ENCODE data around the gene ARG2. TPM values are rescaled to one million over a fixed set of nuclear protein-coding genes. Genes with fewer than 3 reads are reported as not detected.

The ARG2 gene
- total and polyA plus RNA-seq, 9 of the 15 experiments (the other 6 are each of a cell fraction or from before 2014, with no cell fraction given): 6.2 to 75.0 (median 17.8) TPM

DNA sequence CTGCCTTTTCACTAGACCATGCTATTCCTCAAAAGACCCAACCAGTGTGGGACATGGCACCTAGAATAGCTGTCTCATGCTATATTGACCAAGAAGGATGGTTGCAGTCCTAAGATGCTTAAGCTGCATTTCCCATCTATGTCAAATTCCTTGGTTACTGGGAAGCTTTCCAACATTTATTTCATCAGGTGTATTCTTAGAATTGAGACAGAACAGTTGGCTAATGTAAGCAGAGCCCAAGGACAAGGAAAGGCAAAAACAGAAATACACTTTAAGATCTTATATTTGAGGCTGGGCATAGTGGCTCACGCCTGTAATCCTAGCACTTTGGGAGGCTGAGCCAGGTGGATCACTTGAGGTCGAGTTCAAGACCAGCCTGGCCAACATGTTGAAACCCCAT, 24.7 kb downstream of the ARG2 start (continued):
- TF ChIP-seq HCFC1 (IDR thresholded peaks at IDR 0.05; ENCODE audit: low read depth, low read length) (no peak), GTF2F1 (IDR thresholded peaks at IDR 0.05; ENCODE audit: low read depth, low read length) (no peak), POLR3G (IDR thresholded peaks at IDR 0.05; ENCODE audit: extremely low read depth, insufficient read length, insufficient replicate concordance) (no peak)
- TF ChIP-seq, protein P1, sequence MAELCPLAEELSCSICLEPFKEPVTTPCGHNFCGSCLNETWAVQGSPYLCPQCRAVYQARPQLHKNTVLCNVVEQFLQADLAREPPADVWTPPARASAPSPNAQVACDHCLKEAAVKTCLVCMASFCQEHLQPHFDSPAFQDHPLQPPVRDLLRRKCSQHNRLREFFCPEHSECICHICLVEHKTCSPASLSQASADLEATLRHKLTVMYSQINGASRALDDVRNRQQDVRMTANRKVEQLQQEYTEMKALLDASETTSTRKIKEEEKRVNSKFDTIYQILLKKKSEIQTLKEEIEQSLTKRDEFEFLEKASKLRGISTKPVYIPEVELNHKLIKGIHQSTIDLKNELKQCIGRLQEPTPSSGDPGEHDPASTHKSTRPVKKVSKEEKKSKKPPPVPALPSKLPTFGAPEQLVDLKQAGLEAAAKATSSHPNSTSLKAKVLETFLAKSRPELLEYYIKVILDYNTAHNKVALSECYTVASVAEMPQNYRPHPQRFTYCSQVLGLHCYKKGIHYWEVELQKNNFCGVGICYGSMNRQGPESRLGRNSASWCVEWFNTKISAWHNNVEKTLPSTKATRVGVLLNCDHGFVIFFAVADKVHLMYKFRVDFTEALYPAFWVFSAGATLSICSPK (IDR thresholded peaks at IDR 0.05; ENCODE audit: borderline replicate concordance): no peak
- TF ChIP-seq, protein P2, sequence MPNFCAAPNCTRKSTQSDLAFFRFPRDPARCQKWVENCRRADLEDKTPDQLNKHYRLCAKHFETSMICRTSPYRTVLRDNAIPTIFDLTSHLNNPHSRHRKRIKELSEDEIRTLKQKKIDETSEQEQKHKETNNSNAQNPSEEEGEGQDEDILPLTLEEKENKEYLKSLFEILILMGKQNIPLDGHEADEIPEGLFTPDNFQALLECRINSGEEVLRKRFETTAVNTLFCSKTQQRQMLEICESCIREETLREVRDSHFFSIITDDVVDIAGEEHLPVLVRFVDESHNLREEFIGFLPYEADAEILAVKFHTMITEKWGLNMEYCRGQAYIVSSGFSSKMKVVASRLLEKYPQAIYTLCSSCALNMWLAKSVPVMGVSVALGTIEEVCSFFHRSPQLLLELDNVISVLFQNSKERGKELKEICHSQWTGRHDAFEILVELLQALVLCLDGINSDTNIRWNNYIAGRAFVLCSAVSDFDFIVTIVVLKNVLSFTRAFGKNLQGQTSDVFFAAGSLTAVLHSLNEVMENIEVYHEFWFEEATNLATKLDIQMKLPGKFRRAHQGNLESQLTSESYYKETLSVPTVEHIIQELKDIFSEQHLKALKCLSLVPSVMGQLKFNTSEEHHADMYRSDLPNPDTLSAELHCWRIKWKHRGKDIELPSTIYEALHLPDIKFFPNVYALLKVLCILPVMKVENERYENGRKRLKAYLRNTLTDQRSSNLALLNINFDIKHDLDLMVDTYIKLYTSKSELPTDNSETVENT (CRISPR knock-in tag; IDR thresholded peaks at IDR 0.05): no peak
- TF ChIP-seq, protein P3, sequence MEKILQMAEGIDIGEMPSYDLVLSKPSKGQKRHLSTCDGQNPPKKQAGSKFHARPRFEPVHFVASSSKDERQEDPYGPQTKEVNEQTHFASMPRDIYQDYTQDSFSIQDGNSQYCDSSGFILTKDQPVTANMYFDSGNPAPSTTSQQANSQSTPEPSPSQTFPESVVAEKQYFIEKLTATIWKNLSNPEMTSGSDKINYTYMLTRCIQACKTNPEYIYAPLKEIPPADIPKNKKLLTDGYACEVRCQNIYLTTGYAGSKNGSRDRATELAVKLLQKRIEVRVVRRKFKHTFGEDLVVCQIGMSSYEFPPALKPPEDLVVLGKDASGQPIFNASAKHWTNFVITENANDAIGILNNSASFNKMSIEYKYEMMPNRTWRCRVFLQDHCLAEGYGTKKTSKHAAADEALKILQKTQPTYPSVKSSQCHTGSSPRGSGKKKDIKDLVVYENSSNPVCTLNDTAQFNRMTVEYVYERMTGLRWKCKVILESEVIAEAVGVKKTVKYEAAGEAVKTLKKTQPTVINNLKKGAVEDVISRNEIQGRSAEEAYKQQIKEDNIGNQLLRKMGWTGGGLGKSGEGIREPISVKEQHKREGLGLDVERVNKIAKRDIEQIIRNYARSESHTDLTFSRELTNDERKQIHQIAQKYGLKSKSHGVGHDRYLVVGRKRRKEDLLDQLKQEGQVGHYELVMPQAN (IDR thresholded peaks at IDR 0.05; ENCODE audit: borderline replicate concordance): no peak
- TF ChIP-seq, protein P4, sequence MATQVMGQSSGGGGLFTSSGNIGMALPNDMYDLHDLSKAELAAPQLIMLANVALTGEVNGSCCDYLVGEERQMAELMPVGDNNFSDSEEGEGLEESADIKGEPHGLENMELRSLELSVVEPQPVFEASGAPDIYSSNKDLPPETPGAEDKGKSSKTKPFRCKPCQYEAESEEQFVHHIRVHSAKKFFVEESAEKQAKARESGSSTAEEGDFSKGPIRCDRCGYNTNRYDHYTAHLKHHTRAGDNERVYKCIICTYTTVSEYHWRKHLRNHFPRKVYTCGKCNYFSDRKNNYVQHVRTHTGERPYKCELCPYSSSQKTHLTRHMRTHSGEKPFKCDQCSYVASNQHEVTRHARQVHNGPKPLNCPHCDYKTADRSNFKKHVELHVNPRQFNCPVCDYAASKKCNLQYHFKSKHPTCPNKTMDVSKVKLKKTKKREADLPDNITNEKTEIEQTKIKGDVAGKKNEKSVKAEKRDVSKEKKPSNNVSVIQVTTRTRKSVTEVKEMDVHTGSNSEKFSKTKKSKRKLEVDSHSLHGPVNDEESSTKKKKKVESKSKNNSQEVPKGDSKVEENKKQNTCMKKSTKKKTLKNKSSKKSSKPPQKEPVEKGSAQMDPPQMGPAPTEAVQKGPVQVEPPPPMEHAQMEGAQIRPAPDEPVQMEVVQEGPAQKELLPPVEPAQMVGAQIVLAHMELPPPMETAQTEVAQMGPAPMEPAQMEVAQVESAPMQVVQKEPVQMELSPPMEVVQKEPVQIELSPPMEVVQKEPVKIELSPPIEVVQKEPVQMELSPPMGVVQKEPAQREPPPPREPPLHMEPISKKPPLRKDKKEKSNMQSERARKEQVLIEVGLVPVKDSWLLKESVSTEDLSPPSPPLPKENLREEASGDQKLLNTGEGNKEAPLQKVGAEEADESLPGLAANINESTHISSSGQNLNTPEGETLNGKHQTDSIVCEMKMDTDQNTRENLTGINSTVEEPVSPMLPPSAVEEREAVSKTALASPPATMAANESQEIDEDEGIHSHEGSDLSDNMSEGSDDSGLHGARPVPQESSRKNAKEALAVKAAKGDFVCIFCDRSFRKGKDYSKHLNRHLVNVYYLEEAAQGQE (IDR thresholded peaks at IDR 0.05; ENCODE audit: borderline replicate concordance): no peak
- TF ChIP-seq, protein P4 (CRISPR knock-in tag; IDR thresholded peaks at IDR 0.05; ENCODE audit: low read depth): no peak
